ENCODE data around the gene ZBTB2.
"Not testable (repeated sequence)": the region's sequence is repeated elsewhere in the genome, so short reads cannot be mapped to it uniquely, and the experiment has no call there.

The ZBTB2 gene

GRCh38 chr6:151399679-151400078, 8.3 kb upstream of the ZBTB2 start:
- DNase-seq = no peak

GRCh38 chr6:151393410-151393809, 2.1 kb upstream of the ZBTB2 start:
- no peak for DNase-seq

DNA sequence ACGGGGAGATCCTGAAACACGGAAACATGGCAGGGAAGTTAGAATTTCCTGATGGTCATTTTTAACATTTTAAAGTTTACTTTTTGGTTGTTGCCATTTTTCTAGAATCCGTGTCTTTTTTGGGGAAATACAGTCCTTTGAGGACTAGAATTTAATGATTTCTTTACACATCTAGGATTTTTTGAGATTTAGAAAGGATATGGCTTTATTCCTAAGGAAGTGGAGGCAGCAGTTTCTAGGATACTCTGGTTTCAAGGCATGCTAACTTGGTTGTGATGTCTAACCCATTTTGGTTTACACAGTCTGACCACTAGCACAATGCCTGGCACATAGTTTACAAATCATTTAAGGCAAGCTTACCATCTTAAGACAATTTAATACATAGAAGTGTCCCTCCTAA, 1.1 kb upstream of the ZBTB2 start:
- no peak for DNase-seq

GRCh38 chr6:151390851-151391470, 398 bp downstream of the ZBTB2 start:
- DNase-seq = peak; percentile 75

- DNase-seq = peak; percentile 99
Observed at GRCh38 chr6:151390276-151390850, 996 bp downstream of the ZBTB2 start.

DNA sequence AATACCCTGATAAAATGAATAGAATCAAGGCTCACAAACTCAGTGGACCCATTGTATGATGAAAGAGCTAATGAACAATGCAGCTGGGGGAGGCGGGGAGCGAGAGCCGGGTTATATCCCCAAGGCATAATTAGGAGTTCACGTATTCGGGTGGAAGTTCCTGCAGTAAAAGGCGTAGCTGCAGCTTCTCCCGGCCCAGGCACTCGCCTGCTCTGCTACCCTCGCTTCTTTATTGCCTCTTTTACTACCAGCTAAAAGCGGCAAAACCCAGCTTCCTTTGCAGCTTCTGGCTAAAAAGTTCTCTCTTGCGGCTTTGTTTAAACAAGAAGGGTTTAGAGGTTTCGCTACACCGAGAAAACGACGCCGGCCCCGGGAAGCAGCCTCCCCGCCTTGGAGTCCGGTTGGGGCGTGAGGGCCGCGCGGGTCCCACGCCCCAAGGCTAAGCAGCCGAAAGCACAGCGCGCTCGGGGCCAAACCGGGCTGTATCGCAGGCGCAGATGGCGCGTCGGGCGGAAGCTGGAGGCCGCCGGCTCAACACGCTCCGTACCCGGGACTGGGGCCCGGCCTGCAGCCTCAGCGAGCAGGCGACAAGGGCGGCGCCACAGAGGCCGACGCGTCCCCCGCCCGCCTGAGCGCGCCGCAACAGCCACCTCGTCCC, 1.6 kb downstream of the ZBTB2 start:
- DNase-seq = peak; percentile 67

- DNase-seq = no peak
Observed at GRCh38 chr6:151388997-151389617, 2.3 kb downstream of the ZBTB2 start.

GRCh38 chr6:151388236-151388635, 3.1 kb downstream of the ZBTB2 start:
- no peak for DNase-seq

GRCh38 chr6:151387175-151387970, 4.0 kb downstream of the ZBTB2 start:
- no peak for DNase-seq

DNA sequence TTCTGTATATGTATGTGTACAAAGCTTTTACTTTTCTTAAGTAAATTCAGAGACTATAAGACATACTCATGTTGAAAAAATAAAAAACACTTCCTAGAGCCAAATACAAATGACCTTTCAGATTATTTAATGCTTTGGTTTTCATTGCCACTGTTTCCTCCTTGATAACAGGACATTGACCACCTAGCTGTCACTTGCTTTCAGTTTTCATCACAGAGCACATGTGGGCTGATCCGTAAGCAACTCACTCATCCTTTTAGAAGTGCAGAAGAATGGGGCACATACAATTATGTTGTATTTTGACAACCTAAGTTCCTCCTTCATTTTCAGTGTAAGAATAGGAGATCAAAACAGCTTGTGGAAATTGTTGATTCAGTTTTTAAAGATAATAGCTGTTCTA, 6.2 kb downstream of the ZBTB2 start:
- DNase-seq = no peak

- no peak for DNase-seq
Observed at GRCh38 chr6:151384151-151384550, 7.2 kb downstream of the ZBTB2 start.

DNA sequence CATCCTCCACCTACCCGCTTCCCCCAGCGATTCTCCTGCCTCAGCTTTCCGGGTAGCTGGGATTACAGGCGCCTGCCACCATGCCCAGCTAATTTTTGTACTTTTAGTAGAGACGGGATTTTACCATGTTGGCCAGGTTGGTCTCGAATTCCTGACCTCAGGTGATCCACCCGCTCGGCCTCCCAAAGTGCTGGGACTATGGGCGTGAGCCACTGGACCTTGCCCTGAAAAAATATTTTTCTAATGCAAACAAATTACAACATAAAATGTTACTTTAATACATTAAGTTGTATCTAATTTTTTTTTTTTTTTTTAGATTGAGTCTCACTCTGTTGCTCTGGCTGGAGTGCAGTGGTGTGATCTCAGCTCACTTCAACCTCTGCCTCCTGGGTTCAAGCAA, 8.7 kb downstream of the ZBTB2 start:
- DNase-seq = not testable (repeated sequence)

GRCh38 chr6:151381722-151382121, 9.6 kb downstream of the ZBTB2 start:
- no peak for DNase-seq

GRCh38 chr6:151380848-151381205, 10.5 kb downstream of the ZBTB2 start:
- no peak for DNase-seq

DNA sequence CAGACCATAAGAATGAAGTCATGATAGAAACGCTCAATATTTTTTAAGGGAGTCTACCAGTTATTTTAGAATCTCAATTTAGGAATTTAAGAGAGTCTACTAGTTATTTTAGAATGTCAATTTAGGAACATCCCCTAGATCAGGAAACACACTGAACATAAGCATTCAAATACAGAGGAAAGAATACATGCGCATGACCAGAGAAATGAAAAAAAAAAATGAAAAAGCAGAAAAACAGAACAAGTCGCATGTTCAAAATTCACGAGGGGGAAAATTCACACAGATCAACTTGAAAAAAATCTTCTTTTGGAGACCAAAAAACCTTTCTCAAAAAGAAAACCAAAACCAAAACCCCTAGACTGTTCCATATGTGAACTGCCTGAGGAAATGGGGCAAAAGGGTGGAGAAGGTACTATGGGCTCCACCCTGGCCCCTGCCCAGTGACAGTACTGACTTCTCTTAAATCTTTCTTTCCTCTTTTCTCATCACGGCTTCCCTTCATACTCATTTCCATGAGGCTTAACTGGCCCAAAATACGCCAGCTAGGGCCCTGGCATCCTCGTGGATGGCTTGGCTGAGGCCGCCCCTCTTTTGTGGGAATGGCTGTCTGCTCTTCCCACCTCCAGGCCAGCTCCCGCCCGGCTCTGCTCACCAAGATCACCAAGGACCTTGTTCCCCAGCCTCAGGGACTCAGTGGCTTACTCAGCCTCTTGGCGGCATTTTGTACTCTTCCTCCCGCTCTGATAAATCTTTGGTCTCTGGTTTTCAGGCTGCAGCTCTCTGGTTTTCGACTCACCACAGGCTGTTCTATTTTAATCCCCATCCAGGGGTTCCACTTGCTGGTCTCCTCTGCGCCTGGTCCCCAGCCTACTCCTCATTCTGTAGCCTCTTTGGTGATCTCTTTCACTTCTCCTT, 11.2 kb downstream of the ZBTB2 start:
- no peak for DNase-seq

DNA sequence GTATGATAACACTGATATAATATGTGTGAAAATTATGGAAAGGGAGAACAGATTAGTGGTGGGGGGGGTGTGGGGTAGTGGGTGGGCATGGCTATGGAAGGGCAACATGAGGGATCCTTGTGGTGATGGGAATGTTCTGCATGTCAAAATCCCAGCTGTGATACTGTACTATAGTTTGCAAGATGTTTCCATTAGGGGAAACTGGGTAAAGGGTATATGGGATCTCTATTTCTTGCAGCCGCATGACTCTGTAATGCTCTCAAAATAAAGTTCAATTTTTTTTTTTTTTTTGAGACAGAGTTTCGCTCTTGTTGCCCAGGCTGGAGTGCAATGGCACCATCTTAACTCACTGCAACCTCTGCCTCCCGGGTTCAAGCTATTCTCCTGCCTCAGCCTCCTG, 14.3 kb downstream of the ZBTB2 start:
- DNase-seq = no peak

GRCh38 chr6:151376440-151376839, 14.9 kb downstream of the ZBTB2 start:
- no peak for DNase-seq

GRCh38 chr6:151375833-151376232, 15.5 kb downstream of the ZBTB2 start:
- no peak for DNase-seq

DNA sequence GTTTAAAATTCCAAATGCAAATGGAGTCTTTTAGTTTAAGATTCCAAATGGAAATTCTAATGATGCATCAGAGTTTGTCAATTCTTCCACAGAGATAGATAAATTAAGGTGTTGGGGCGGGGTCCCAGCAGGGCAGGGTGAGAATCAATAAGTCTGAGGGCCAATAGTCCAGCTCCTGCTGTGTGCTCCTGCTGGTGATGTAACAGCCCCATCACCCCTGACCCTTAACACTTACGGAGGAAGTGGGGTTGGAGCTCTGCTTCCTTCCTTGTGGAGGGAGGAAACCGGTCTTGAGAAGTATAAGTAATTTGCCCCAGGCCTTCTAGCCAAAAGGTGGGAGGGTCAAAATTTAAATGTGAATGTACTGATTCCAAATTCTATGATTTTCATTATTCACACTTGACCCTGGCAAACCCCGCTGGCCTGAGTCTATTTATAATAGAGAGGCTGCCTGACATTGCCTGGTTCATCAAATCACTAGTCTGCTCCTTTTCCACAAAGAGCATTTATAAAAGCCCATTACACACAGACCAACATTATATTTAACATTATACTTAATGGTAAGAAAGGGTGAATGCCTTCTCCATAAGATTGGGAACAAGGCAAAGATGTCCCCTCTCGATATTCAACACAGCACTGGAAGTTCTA, 17.2 kb downstream of the ZBTB2 start:
- DNase-seq = no peak

- no peak for DNase-seq
Observed at GRCh38 chr6:151372164-151372563, 19.2 kb downstream of the ZBTB2 start.

DNA sequence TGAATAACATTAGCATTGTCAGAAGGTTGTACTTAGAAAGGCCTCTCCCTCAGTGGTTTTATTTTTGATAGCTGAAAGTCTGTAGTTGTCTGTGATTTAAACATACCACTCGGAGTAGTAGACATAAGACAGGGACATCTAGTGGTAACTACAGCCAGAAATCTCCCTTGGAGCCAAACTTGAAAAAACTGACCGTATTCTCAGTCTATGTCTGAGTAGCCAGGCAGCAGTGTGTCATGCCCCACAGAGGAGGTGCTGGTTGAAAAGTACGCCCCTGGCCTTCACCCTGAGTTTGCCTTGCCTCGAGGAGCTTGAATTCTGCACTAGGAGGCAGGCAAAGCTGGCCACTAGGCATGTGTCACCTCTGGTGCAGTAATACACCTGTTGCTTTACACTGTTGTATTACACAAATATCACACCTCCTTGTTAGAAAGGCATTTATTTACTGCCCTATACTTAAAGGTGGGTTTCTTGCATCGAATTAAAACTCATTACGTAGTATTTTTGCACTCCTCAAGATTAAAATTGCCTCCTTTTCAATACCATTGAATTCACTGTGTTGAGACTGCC, 20.8 kb downstream of the ZBTB2 start:
- no peak for DNase-seq
